ENCODE results near the gene RNU2-1. TPM values are rescaled to one million over a fixed set of nuclear protein-coding genes. Genes with fewer than 3 reads are reported as not detected.

The RNU2-1 gene
- total RNA-seq, 1 donor from 2014 or later: 7,693 TPM

DNA sequence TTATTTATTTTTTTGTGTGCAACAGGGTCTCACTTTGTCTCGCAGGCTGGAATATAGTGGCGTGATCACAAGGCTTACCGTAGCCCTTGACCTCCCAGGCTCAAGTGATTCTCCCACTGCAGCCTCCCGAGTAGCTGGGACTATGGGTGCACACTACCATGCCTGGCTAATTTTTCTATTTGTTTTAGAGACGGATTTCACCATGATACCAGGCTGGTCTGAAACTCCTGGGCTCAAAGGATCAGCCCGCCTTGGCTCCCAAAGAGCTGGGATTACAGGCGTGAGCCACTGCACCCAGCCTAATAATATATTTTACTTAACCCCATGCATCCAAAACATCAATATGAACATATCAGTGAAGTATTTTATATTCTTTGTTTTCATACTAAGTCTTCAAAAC is 7.4 kb downstream of the RNU2-1 start:
- no peaks in the 10 kb centered on the region for H3K9me3 ChIP-seq
- ATAC-seq (no peak), DNase-seq (peak; percentile 30)
- H3K4me3 ChIP-seq: no peak overlapping the region
- H3K36me3 ChIP-seq: peaks cover 7% of the 10 kb centered on the region
- no peaks in the 10 kb centered on the region for H3K4me1 ChIP-seq
- H3K27ac ChIP-seq: no peak overlapping the region
- H3K27me3 ChIP-seq: no peaks in the 10 kb centered on the region
- TF ChIP-seq, protein P1, sequence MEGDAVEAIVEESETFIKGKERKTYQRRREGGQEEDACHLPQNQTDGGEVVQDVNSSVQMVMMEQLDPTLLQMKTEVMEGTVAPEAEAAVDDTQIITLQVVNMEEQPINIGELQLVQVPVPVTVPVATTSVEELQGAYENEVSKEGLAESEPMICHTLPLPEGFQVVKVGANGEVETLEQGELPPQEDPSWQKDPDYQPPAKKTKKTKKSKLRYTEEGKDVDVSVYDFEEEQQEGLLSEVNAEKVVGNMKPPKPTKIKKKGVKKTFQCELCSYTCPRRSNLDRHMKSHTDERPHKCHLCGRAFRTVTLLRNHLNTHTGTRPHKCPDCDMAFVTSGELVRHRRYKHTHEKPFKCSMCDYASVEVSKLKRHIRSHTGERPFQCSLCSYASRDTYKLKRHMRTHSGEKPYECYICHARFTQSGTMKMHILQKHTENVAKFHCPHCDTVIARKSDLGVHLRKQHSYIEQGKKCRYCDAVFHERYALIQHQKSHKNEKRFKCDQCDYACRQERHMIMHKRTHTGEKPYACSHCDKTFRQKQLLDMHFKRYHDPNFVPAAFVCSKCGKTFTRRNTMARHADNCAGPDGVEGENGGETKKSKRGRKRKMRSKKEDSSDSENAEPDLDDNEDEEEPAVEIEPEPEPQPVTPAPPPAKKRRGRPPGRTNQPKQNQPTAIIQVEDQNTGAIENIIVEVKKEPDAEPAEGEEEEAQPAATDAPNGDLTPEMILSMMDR (IDR thresholded peaks at IDR 0.05): no peak
- intact Hi-C loops (cut with DNase I): no loop called here

DNA sequence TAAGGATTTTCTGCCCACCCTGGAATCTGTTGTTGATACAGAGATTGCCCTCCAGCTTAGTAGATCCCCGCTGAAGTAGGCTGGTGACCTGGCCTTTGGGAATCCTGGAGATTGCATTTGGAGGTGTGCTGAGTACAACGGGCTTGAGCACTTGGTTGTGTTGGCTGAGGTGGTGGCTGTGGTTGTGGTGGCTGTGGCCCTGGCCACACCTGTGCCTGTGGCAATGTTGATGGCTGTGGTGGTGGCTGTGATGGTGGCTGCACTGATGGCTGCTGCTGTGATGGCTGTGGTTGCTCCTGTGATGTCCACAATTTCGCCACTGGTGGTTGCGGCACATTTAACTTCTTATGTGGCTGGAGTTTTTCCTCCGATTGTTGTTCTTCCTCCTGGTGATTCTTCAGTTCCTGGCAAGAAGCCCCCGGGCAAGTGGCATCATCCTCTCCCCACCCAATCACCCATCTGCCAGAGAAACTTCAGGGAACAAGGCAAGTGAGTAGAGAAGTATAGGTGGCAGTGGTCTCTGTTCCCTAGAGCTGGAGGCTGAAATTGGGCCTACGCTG is 9.6 kb downstream of the RNU2-1 start:
- no peaks in the 10 kb centered on the region for H3K9me3 ChIP-seq
- TF ChIP-seq, protein P1 (IDR thresholded peaks at IDR 0.05): no peak
- peaks cover 7% of the 10 kb centered on the region for H3K36me3 ChIP-seq
- no peak for ATAC-seq
- intact Hi-C loops (cut with DNase I): no loop called here
- H3K27me3 ChIP-seq: no peaks in the 10 kb centered on the region
- H3K4me1 ChIP-seq: no peaks in the 10 kb centered on the region
- peak; percentile 48 for DNase-seq
- H3K27ac ChIP-seq: no peak overlapping the region
- H3K4me3 ChIP-seq: no peak overlapping the region

DNA sequence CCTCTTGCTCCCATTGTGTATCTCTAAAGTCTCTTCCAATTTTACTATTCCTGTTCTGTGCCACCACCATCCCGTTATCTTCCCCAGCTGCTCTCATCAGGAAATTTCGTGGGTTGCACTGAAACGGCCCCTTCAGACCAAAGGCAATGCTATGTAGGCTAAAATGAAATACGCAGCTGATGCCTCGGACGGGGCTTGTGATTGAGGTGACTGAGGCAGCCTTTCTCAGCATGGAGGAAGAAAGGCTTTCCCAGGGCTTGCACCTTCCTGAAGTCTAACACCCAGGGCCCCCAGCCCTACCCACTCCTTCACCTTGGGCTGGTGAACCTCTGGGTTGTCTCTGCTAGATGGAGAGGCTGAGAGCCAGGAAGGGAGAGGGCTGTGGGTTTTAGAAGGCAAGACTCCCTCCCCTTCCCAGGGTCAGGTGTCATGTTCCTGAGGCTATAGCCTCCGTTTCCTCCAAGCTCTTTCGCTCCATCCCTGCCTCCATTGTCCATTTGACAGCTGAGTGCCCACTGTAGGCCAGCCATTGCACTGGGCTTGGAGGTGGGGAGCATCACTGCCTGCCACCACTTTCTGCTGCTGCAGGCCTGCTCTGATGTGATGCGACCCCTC is 13.2 kb downstream of the RNU2-1 start:
- DNase-seq (peak; percentile 22), ATAC-seq (no peak)
- H3K9me3 ChIP-seq: no peaks in the 10 kb centered on the region
- H3K4me3 ChIP-seq: no peak overlapping the region
- intact Hi-C loops (cut with DNase I): no loop called here
- H3K4me1 ChIP-seq: no peaks in the 10 kb centered on the region
- no peaks in the 10 kb centered on the region for H3K27me3 ChIP-seq
- no peak overlapping the region for H3K27ac ChIP-seq
- peaks cover 26% of the 10 kb centered on the region for H3K36me3 ChIP-seq
- TF ChIP-seq, protein P1 (IDR thresholded peaks at IDR 0.05): no peak

DNA sequence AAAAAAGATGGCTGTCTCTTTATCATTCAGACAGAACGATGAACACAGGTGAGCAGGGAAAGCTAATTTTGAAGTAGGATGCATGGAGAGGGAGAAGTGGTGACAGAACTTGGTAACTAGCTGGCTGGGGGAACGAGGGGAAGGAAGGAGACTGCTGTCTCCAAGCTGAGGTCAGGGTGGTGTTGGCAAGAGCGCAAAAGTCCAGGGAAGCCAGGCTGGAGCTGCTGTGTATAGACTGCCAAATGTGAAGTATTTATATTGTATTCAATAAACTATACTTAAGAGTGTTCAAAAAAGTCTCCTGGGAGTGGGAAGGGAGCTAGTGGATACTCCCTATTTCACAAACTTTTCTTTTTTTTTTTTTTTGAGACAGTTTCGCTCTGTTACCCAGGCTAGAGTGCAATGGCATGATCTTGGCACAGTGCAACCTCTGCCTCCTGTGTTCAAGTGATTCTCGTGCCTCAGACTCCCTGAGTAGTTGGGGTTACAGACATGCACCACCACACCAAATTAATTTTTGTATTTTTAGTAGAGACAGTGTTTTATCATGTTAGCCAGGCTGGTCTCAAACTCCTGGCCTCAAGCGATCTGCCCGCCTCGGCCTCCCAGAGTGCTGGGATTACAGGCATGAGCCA is 13.9 kb downstream of the RNU2-1 start:
- H3K4me1 ChIP-seq: no peaks in the 10 kb centered on the region
- no peak overlapping the region for H3K27ac ChIP-seq
- H3K4me3 ChIP-seq: no peak overlapping the region
- ATAC-seq: peak; percentile 35
- H3K27me3 ChIP-seq: no peaks in the 10 kb centered on the region
- peak; percentile 39 for DNase-seq
- TF ChIP-seq, protein P1 (IDR thresholded peaks at IDR 0.05): no peak
- H3K9me3 ChIP-seq: no peaks in the 10 kb centered on the region
- H3K36me3 ChIP-seq: peaks cover 28% of the 10 kb centered on the region
- intact Hi-C loops (cut with DNase I): no loop called here

DNA sequence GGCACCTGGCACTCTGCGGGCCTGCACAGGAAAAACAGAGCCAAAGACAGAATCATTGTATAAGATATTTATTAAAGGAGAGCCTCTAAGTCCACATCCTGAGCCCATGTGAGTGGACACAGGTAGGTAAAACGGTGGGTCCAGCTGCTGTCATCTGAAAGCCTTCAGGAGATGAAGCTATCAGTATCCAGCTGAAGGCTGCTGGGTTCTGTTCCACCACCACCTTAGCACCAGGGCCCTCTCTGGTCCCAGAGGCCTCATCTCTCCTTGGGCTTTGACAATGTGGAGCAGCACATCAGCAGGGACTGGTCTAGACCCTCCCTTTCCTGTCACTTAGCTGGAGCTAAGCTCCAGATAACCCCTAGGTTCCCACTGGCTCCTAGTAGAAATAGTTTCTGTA is 14.8 kb downstream of the RNU2-1 start:
- H3K27me3 ChIP-seq: no peaks in the 10 kb centered on the region
- TF ChIP-seq, protein P1 (IDR thresholded peaks at IDR 0.05): no peak
- no peaks in the 10 kb centered on the region for H3K9me3 ChIP-seq
- peaks cover 22% of the 10 kb centered on the region for H3K36me3 ChIP-seq
- H3K4me1 ChIP-seq: no peaks in the 10 kb centered on the region
- no peak overlapping the region for H3K4me3 ChIP-seq
- ATAC-seq (no peak), DNase-seq (peak; percentile 8)
- no peak overlapping the region for H3K27ac ChIP-seq
- intact Hi-C loops (cut with DNase I): no loop called here
